ENCODE results near the gene OR5D16.
"Not testable (repeated sequence)": the region's sequence is repeated elsewhere in the genome, so short reads cannot be mapped to it uniquely, and the experiment has no call there.

Gene OR5D16

DNA sequence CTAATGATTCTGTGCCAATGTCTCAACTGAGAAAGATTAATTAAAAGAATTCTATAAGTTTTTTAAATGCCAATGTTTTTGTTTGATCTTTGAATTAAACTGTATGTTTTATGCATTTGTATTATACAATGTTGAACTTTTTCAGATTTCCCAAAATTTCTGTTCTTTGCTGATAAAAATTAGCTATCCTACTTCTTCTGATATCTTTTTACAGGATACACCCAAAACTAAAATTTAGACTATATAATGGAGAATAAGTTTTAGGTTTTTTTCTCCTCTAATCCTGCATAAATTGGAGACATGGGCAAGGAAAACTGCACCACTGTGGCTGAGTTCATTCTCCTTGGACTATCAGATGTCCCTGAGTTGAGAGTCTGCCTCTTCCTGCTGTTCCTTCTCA lies 11.6 kb upstream of the OR5D16 start, which contains the start of gene OR5L2:
Gene OR5L2 (plus strand): TSS at position 301 of the 400 bp plus-strand sequence. CDS start 0 bp downstream, at position 301.
- H3K27ac ChIP-seq (ENCODE audit: insufficient read depth in 1 of 2, low read depth in 1 of 2, low read length in 2 of 2, poor library complexity in 1 of 2, severe bottlenecking in 2 of 2) = no peak within 1 kb of the TSS
- H3K4me3 ChIP-seq (ENCODE audit: control insufficient read depth in 1 of 7, extremely low read depth in 1 of 7, insufficient read depth in 4 of 7, low read depth in 2 of 7, low read length in 6 of 7) = no peak within 1 kb of the TSS
- CTCF ChIA-PET = interaction anchor here (0.6 kb wide), 1 partner anchor 653 kb away, joined by 3 read pairs; no protein-coding TSS in a partner anchor
- POLR2A ChIA-PET = no interaction called here
- no peaks in the 10 kb centered on the region for H3K4me1 ChIP-seq (ENCODE audit: control extremely low read depth in 1 of 4, control insufficient read depth in 4 of 4, insufficient read depth in 4 of 4, low read length in 3 of 4)
- no peaks in the 10 kb centered on the region for H3K36me3 ChIP-seq (ENCODE audit: control insufficient read depth in 4 of 4, insufficient read depth in 4 of 4, low read length in 3 of 4)
- DNase-seq = no peak
- H3K27me3 ChIP-seq (replicated peaks in 2 of 5; ENCODE audit: control insufficient read depth in 4 of 5, insufficient read depth in 5 of 5, low read length in 4 of 5) = no peaks in the 10 kb centered on the region
- no peaks in the 10 kb centered on the region for H3K9me3 ChIP-seq (ENCODE audit: control extremely low read depth in 1 of 5, control insufficient read depth in 4 of 5, insufficient read depth in 2 of 5, low read depth in 1 of 5, low read length in 4 of 5)

DNA sequence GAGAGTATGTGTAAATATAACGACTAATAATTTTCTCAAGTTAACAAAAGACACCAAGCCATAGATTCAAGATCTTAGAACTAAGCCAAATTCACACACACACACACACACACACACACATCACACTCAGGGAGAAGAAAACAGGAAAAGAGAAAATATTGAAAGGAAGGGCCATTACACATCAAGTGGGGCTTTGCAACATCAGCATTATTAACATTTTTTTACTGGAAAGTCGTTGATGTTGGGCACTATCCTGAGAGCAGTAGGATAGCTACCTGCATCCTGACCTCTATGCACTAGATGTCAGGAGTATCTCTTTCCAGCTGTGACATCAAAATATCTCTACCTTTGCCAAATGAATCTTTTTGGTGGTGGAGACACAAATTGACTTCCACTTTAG lies 8.9 kb downstream of the OR5D16 start:
- H3K27me3 ChIP-seq (replicated peaks in 2 of 5; ENCODE audit: control insufficient read depth in 4 of 5, insufficient read depth in 5 of 5, low read length in 4 of 5) = no peaks in the 10 kb centered on the region
- H3K36me3 ChIP-seq (ENCODE audit: control insufficient read depth in 4 of 4, insufficient read depth in 4 of 4, low read length in 3 of 4) = no peaks in the 10 kb centered on the region
- POLR2A ChIA-PET = no interaction called here
- no peaks in the 10 kb centered on the region for H3K9me3 ChIP-seq (ENCODE audit: control extremely low read depth in 1 of 5, control insufficient read depth in 4 of 5, insufficient read depth in 2 of 5, low read depth in 1 of 5, low read length in 4 of 5)
- H3K4me3 ChIP-seq (ENCODE audit: control insufficient read depth in 1 of 7, extremely low read depth in 1 of 7, insufficient read depth in 4 of 7, low read depth in 2 of 7, low read length in 6 of 7) = no peak overlapping the region
- H3K4me1 ChIP-seq (ENCODE audit: control extremely low read depth in 1 of 4, control insufficient read depth in 4 of 4, insufficient read depth in 4 of 4, low read length in 3 of 4) = no peaks in the 10 kb centered on the region
- CTCF ChIA-PET = no interaction called here
- no peak for DNase-seq
- no CpG with 5 or more reads among the region's 2 CpGs for WGBS (ENCODE audit: insufficient coverage)
- no peak overlapping the region for H3K27ac ChIP-seq (ENCODE audit: insufficient read depth in 1 of 2, low read depth in 1 of 2, low read length in 2 of 2, poor library complexity in 1 of 2, severe bottlenecking in 2 of 2)

DNA sequence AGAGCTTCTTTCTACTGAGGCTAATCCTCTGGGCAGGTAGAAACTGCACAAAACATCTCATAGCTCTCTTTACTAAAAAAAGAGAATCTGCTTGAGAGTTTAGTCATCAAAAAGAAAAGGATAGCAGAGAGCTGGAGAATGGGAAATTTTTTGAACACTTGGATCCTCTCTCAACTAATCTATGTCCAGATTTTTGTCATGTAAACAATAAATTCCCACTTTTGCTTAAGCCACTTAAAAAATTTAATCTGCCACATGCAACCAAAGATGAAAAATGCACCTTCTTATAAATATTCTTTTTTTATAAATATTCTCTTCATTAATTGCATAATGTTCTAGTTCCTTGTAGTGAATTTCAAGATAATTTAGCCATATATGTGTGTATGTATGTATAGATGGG lies 10.5 kb downstream of the OR5D16 start:
- ChIA-PET POLR2A (no interaction called here), CTCF (no interaction called here)
- Histone ChIP-seq H3K36me3 (ENCODE audit: control insufficient read depth in 4 of 4, insufficient read depth in 4 of 4, low read length in 3 of 4) (no peaks in the 10 kb centered on the region), H3K9me3 (ENCODE audit: control extremely low read depth in 1 of 5, control insufficient read depth in 4 of 5, insufficient read depth in 2 of 5, low read depth in 1 of 5, low read length in 4 of 5) (no peaks in the 10 kb centered on the region), H3K27me3 (replicated peaks in 2 of 5; ENCODE audit: control insufficient read depth in 4 of 5, insufficient read depth in 5 of 5, low read length in 4 of 5) (no peaks in the 10 kb centered on the region), H3K4me3 (ENCODE audit: control insufficient read depth in 1 of 7, extremely low read depth in 1 of 7, insufficient read depth in 4 of 7, low read depth in 2 of 7, low read length in 6 of 7) (no peak overlapping the region), H3K4me1 (ENCODE audit: control extremely low read depth in 1 of 4, control insufficient read depth in 4 of 4, insufficient read depth in 4 of 4, low read length in 3 of 4) (no peaks in the 10 kb centered on the region), H3K27ac (ENCODE audit: insufficient read depth in 1 of 2, low read depth in 1 of 2, low read length in 2 of 2, poor library complexity in 1 of 2, severe bottlenecking in 2 of 2) (no peak overlapping the region)
- no peak for DNase-seq

DNA sequence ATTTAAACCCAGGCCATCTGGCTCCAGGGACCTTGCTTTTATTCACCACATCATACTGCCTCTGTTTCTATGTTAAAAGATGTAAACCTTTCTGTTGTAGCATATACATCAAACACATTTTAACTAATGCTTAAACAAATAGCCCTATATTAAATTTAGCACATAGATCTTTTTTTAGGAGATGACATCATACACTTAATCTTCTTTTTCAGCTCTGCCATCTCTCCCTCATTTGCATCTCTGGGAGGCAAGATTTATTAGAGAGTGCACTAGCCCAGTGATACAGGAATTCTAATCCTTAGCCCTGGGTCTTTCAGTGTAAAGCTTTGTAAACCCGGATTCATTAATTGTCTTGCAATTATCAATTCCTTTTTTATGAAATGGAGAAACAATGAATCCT lies 13.6 kb downstream of the OR5D16 start:
- no peaks in the 10 kb centered on the region for H3K9me3 ChIP-seq (ENCODE audit: control extremely low read depth in 1 of 5, control insufficient read depth in 4 of 5, insufficient read depth in 2 of 5, low read depth in 1 of 5, low read length in 4 of 5)
- no peaks in the 10 kb centered on the region for H3K36me3 ChIP-seq (ENCODE audit: control insufficient read depth in 4 of 4, insufficient read depth in 4 of 4, low read length in 3 of 4)
- H3K4me1 ChIP-seq (ENCODE audit: control extremely low read depth in 1 of 4, control insufficient read depth in 4 of 4, insufficient read depth in 4 of 4, low read length in 3 of 4) = no peaks in the 10 kb centered on the region
- ChIA-PET POLR2A (no interaction called here), CTCF (no interaction called here)
- no peaks in the 10 kb centered on the region for H3K27me3 ChIP-seq (replicated peaks in 2 of 5; ENCODE audit: control insufficient read depth in 4 of 5, insufficient read depth in 5 of 5, low read length in 4 of 5)
- H3K4me3 ChIP-seq (ENCODE audit: control insufficient read depth in 1 of 7, extremely low read depth in 1 of 7, insufficient read depth in 4 of 7, low read depth in 2 of 7, low read length in 6 of 7) = no peak overlapping the region
- no peak for DNase-seq
- WGBS (ENCODE audit: insufficient coverage) = no CpG with 5 or more reads among the region's 1 CpG
- H3K27ac ChIP-seq (ENCODE audit: insufficient read depth in 1 of 2, low read depth in 1 of 2, low read length in 2 of 2, poor library complexity in 1 of 2, severe bottlenecking in 2 of 2) = no peak overlapping the region

DNA sequence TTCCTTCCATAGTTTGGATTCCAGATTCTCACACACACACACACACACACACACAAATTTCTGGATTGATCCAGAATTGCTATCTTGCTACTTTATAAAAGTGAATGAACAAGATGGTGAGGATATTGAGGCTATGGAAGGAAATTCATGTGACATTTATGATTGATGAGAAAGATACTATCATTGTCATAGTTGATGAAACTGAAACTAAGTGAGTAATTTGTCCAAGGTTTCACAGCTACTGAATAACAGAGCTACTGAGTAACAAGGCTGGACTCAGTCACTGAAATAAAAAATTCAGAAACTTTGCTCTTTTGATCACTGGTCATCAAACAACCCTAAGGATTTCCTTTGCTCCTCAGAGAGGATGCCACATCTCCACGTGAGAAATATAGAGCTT lies 16.2 kb downstream of the OR5D16 start:
- no peaks in the 10 kb centered on the region for H3K36me3 ChIP-seq (ENCODE audit: control insufficient read depth in 4 of 4, insufficient read depth in 4 of 4, low read length in 3 of 4)
- no peak for DNase-seq
- H3K4me1 ChIP-seq (ENCODE audit: control extremely low read depth in 1 of 4, control insufficient read depth in 4 of 4, insufficient read depth in 4 of 4, low read length in 3 of 4) = no peaks in the 10 kb centered on the region
- no peaks in the 10 kb centered on the region for H3K27me3 ChIP-seq (replicated peaks in 2 of 5; ENCODE audit: control insufficient read depth in 4 of 5, insufficient read depth in 5 of 5, low read length in 4 of 5)
- ChIA-PET POLR2A (no interaction called here), CTCF (no interaction called here)
- WGBS (ENCODE audit: insufficient coverage) = no CpG with 5 or more reads among the region's 1 CpG
- H3K9me3 ChIP-seq (ENCODE audit: control extremely low read depth in 1 of 5, control insufficient read depth in 4 of 5, insufficient read depth in 2 of 5, low read depth in 1 of 5, low read length in 4 of 5) = no peaks in the 10 kb centered on the region
- no peak overlapping the region for H3K27ac ChIP-seq (ENCODE audit: insufficient read depth in 1 of 2, low read depth in 1 of 2, low read length in 2 of 2, poor library complexity in 1 of 2, severe bottlenecking in 2 of 2)
- H3K4me3 ChIP-seq (ENCODE audit: control insufficient read depth in 1 of 7, extremely low read depth in 1 of 7, insufficient read depth in 4 of 7, low read depth in 2 of 7, low read length in 6 of 7) = no peak overlapping the region

DNA sequence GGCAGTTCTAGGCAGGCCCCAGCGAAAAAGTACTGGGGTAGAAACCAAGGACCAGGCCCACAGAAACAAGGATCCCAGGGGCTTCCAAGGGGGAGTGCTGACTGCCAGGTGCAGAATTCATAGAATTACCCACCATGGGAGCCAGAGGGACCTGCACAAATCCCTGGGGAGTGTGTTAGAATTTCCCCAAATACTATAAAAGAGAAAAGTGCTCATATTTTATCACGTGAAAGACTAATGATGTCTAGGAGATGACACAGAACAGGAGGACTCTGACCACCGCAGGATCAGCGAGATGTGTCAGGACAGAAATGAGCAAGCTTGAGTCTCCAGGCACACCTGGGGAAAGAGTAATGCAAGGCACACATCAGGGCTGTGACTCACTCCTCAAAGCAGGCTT lies 28.8 kb downstream of the OR5D16 start:
- CTCF ChIA-PET, DNase-seq: not testable (repeated sequence)
- WGBS (ENCODE audit: insufficient coverage) = no CpG with 5 or more reads among the region's 4 CpGs

DNA sequence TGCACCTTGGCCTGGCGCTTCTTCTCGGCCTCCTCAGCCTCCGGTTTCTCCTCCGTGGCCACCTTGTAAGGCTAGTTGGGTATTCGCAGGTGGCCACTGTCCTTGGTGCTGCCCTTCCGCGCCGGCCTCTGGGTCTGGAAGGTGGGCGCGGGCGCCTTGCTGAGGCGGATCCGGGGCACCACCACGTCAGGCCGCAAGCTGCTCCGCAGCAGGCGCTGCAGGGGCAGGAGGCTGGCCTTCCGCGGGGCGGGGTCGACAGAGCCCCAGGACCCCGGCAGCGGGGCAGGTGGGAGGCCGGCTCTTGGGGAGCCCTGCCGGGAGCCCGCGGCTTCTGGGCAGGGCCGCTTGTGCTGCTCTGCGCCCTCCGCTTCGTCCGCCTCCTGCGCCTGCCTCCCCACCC lies 34.2 kb downstream of the OR5D16 start:
- CTCF ChIA-PET, POLR2A ChIA-PET: not testable (repeated sequence)
- WGBS (ENCODE audit: insufficient coverage) = 28% methylated on average over 33 of the region's 33 CpGs

More for the DNA sequence above, 28.8 kb downstream of the OR5D16 start:
- H3K36me3 ChIP-seq (ENCODE audit: control insufficient read depth in 4 of 4, insufficient read depth in 4 of 4, low read length in 3 of 4); H3K4me3 ChIP-seq (ENCODE audit: control insufficient read depth in 1 of 7, extremely low read depth in 1 of 7, insufficient read depth in 4 of 7, low read depth in 2 of 7, low read length in 6 of 7); H3K4me1 ChIP-seq (ENCODE audit: control extremely low read depth in 1 of 4, control insufficient read depth in 4 of 4, insufficient read depth in 4 of 4, low read length in 3 of 4); H3K27ac ChIP-seq (ENCODE audit: insufficient read depth in 1 of 2, low read depth in 1 of 2, low read length in 2 of 2, poor library complexity in 1 of 2, severe bottlenecking in 2 of 2); H3K9me3 ChIP-seq (ENCODE audit: control extremely low read depth in 1 of 5, control insufficient read depth in 4 of 5, insufficient read depth in 2 of 5, low read depth in 1 of 5, low read length in 4 of 5); H3K27me3 ChIP-seq (replicated peaks in 2 of 5; ENCODE audit: control insufficient read depth in 4 of 5, insufficient read depth in 5 of 5, low read length in 4 of 5); POLR2A ChIA-PET: not testable (repeated sequence)

DNA sequence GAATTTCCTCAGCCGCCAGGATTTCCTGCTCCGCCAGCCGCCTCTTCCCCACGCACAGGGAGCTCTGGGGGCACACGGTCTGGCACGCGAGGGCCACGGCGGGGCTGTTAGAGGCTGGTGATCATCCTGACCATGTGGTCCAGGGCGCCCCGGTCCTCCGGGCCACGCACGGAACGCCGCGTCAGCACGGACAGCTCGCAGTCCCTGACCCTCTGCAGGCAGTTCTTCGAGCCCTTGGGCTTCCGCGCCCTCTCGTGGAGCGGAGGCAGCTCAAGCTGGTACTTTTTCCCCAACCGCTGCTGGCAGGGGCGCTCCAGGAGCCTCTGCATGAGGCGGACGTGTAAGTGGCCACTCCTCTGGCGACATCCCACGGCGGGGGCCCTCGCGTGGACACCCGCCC lies 34.6 kb downstream of the OR5D16 start:
- DNase-seq; H3K4me1 ChIP-seq (ENCODE audit: control extremely low read depth in 1 of 4, control insufficient read depth in 4 of 4, insufficient read depth in 4 of 4, low read length in 3 of 4); H3K27me3 ChIP-seq (replicated peaks in 2 of 5; ENCODE audit: control insufficient read depth in 4 of 5, insufficient read depth in 5 of 5, low read length in 4 of 5); H3K27ac ChIP-seq (ENCODE audit: insufficient read depth in 1 of 2, low read depth in 1 of 2, low read length in 2 of 2, poor library complexity in 1 of 2, severe bottlenecking in 2 of 2); CTCF ChIA-PET; H3K36me3 ChIP-seq (ENCODE audit: control insufficient read depth in 4 of 4, insufficient read depth in 4 of 4, low read length in 3 of 4); H3K9me3 ChIP-seq (ENCODE audit: control extremely low read depth in 1 of 5, control insufficient read depth in 4 of 5, insufficient read depth in 2 of 5, low read depth in 1 of 5, low read length in 4 of 5); POLR2A ChIA-PET: not testable (repeated sequence)
- peak overlapping the region in 2 of 7 experiments; percentile 16 to 19 for H3K4me3 ChIP-seq (ENCODE audit: control insufficient read depth in 1 of 7, extremely low read depth in 1 of 7, insufficient read depth in 4 of 7, low read depth in 2 of 7, low read length in 6 of 7)
- WGBS (ENCODE audit: insufficient coverage) = 41% methylated on average over 32 of the region's 34 CpGs

More for the DNA sequence above, 34.2 kb downstream of the OR5D16 start:
- H3K4me1 ChIP-seq (ENCODE audit: control extremely low read depth in 1 of 4, control insufficient read depth in 4 of 4, insufficient read depth in 4 of 4, low read length in 3 of 4); H3K9me3 ChIP-seq (ENCODE audit: control extremely low read depth in 1 of 5, control insufficient read depth in 4 of 5, insufficient read depth in 2 of 5, low read depth in 1 of 5, low read length in 4 of 5); H3K27me3 ChIP-seq (replicated peaks in 2 of 5; ENCODE audit: control insufficient read depth in 4 of 5, insufficient read depth in 5 of 5, low read length in 4 of 5); H3K27ac ChIP-seq (ENCODE audit: insufficient read depth in 1 of 2, low read depth in 1 of 2, low read length in 2 of 2, poor library complexity in 1 of 2, severe bottlenecking in 2 of 2); H3K36me3 ChIP-seq (ENCODE audit: control insufficient read depth in 4 of 4, insufficient read depth in 4 of 4, low read length in 3 of 4): not testable (repeated sequence)
- DNase-seq = peak in 1 of 3 donors; percentile 1
- H3K4me3 ChIP-seq (ENCODE audit: control insufficient read depth in 1 of 7, extremely low read depth in 1 of 7, insufficient read depth in 4 of 7, low read depth in 2 of 7, low read length in 6 of 7) = peak overlapping the region in 2 of 7 experiments; percentile 16 to 19
